ENCODE data around the gene CHAMP1. TPM values are rescaled to one million over a fixed set of nuclear protein-coding genes. Genes with fewer than 3 reads are reported as not detected.
"Not testable (repeated sequence)": the region's sequence is repeated elsewhere in the genome, so short reads cannot be mapped to it uniquely, and the experiment has no call there.

Gene CHAMP1
- total RNA-seq, 2 donors from 2014 or later, result 34.6 to 36.1 TPM

DNA sequence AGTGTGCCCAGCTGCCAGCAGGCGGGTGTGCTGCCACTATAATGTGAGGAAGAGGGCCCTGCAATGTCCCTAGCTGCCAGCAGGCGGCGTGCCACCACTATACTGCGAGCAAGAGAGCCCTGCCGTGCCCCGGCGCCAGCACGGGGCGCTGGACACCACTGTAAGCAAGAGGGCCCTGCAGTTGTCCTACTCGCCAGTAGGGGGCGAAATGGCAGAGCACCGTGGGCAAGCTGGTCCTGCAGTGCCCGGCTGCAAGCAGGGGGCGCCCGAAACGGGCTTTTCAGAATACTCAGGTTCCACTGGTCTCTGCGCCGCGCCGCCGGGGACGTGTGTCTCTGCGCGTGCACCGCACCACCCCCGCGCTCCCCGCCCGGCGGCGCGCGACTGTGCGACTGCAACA lies 38.5 kb downstream of the CHAMP1 start:
- H3K27ac Mint-ChIP-seq; H3K4me1 ChIP-seq (ENCODE audit: control insufficient read depth, insufficient read depth, low read length); H3K9me3 Mint-ChIP-seq; H3K27me3 Mint-ChIP-seq (ENCODE audit: insufficient read depth); H3K36me3 ChIP-seq (ENCODE audit: control insufficient read depth, insufficient read depth, low read length); H3K9me3 ChIP-seq (ENCODE audit: control insufficient read depth, low read length); H3K36me3 Mint-ChIP-seq (ENCODE audit: low read depth); H3K4me1 Mint-ChIP-seq; H3K9ac ChIP-seq (ENCODE audit: extremely low read depth, low read length, poor library complexity, severe bottlenecking); H3K4me3 Mint-ChIP-seq; H3K27ac ChIP-seq (ENCODE audit: low read depth, low read length); H3K4me3 ChIP-seq (ENCODE audit: low read length); H3K27me3 ChIP-seq (ENCODE audit: control insufficient read depth, insufficient read depth, low read length, poor library complexity, severe bottlenecking): not testable (repeated sequence)
- 85 to 87% methylated on average over 19 to 33 of the region's 34 CpGs for WGBS, 2 experiments (ENCODE audit: insufficient coverage in 1 of 2, insufficient read length in 1 of 2)
- TF ChIP-seq, protein P1, sequence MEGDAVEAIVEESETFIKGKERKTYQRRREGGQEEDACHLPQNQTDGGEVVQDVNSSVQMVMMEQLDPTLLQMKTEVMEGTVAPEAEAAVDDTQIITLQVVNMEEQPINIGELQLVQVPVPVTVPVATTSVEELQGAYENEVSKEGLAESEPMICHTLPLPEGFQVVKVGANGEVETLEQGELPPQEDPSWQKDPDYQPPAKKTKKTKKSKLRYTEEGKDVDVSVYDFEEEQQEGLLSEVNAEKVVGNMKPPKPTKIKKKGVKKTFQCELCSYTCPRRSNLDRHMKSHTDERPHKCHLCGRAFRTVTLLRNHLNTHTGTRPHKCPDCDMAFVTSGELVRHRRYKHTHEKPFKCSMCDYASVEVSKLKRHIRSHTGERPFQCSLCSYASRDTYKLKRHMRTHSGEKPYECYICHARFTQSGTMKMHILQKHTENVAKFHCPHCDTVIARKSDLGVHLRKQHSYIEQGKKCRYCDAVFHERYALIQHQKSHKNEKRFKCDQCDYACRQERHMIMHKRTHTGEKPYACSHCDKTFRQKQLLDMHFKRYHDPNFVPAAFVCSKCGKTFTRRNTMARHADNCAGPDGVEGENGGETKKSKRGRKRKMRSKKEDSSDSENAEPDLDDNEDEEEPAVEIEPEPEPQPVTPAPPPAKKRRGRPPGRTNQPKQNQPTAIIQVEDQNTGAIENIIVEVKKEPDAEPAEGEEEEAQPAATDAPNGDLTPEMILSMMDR (conservative IDR thresholded peaks at IDR 0.05), result peak; percentile 71
- peak; percentile 78 for DNase-seq

DNA sequence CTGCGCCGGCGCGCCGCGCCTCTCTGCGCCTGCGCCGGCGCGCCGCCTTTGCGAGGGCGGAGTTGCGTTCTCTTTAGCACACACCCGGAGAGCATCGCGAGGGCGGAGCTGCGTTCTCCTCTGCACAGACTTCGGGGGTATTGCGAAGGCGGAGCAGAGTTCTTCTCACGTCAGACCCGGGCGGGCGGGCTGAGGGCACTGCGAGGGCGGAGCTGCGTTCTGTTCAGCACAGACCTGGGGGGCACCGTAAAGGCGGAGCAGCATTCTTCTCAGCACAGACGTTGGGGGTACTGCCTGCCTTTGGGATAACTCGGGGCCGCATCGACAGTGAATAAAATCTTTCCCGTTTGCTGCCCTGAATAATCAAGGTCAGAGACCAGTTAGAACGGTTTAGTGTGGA lies 39.1 kb downstream of the CHAMP1 start:
- not testable (repeated sequence) for DNase-seq; H3K9me3 ChIP-seq (ENCODE audit: control insufficient read depth, low read length); H3K9me3 Mint-ChIP-seq; H3K4me3 ChIP-seq (ENCODE audit: low read length); H3K36me3 Mint-ChIP-seq (ENCODE audit: low read depth); H3K27ac Mint-ChIP-seq; H3K27me3 ChIP-seq (ENCODE audit: control insufficient read depth, insufficient read depth, low read length, poor library complexity, severe bottlenecking); H3K4me1 ChIP-seq (ENCODE audit: control insufficient read depth, insufficient read depth, low read length); H3K27me3 Mint-ChIP-seq (ENCODE audit: insufficient read depth); H3K9ac ChIP-seq (ENCODE audit: extremely low read depth, low read length, poor library complexity, severe bottlenecking); H3K36me3 ChIP-seq (ENCODE audit: control insufficient read depth, insufficient read depth, low read length); H3K27ac ChIP-seq (ENCODE audit: low read depth, low read length); H3K4me3 Mint-ChIP-seq; H3K4me1 Mint-ChIP-seq
- WGBS, 2 experiments (ENCODE audit: insufficient coverage in 1 of 2, insufficient read length in 1 of 2), result 80 to 89% methylated on average over 1 to 32 of the region's 38 CpGs

Small RNAs within 50 kb of the gene (microRNA-seq; reads per million reads assigned to microRNA genes)
- gene MIR4502 (ENCODE audit: borderline microRNAs expressed), result not detected

Other genes with a start within 250 kb of the CHAMP1 start
- gene RASA3, start 181.9 kb upstream of the CHAMP1 start, total RNA-seq, result 10 to 100 TPM in 1 of 2 donors, 1 to 10 TPM in 1; 6.3 to 12.0 TPM
- not detected for gene CFAP97D2, start 135.2 kb upstream of the CHAMP1 start, total RNA-seq
- 10 to 100 TPM; 89.7 to 90.8 TPM for gene CDC16, start 79.6 kb upstream of the CHAMP1 start, total RNA-seq
- gene UPF3A, start 32.9 kb upstream of the CHAMP1 start, total RNA-seq, result 10 to 100 TPM; 56.5 to 81.2 TPM